Endothelial cell of umbilical vein (primary cell): Measurements from ENCODE around the gene FNDC8. TPM values are rescaled to one million over a fixed set of nuclear protein-coding genes. Genes with fewer than 3 reads are reported as not detected.

Experiments
- BruUV-seq: library from RNA; stranded (reverse); fragments of 400-500 nt; replicated peaks from 2 replicates; lab custom pipeline; 2021; lab: Mats Ljungman, UMichigan
- CTCF ChIA-PET: fragments of 300-600, 350-600 bp; sonication (Branson Sonifier 250); formaldehyde crosslinking; loops from one replicate; lab custom pipeline; 2021; ENCODE audit warnings: antibody characterized with exemption, inconsistent platforms; lab: Charles Lee
- POLR2A ChIA-PET: fragments of 300-600, 350-600 bp; sonication (Branson Sonifier 250); formaldehyde crosslinking; loops from one replicate; lab custom pipeline; 2021; ENCODE audit warnings: antibody characterized with exemption, inconsistent platforms; lab: Charles Lee
- DNase-seq: peaks from one replicate; pipeline ENCODE4 v3.0.0-alpha.2; 2011; ENCODE audit warnings: low read depth, low spot score
- FAIRE-seq: peaks from 2 replicates; lab custom pipeline; 2011; peaks lifted over from hg19 to GRCh38; lab: Jason Lieb, UNC
- H2AFZ ChIP-seq: 2 replicates; pipeline ENCODE4 v1.6.0; 2012; ENCODE audit warnings: low read depth, low read length, control low read depth, inconsistent platforms
- H3K27ac ChIP-seq: 2 replicates; pipeline ENCODE4 v1.5.1; 2011; ENCODE audit warnings: low read depth, mild to moderate bottlenecking, control low read depth, low read length, moderate library complexity; ENCODE audit not compliant: insufficient read depth
- H3K27me3 ChIP-seq, 2 experiments: 2 replicates each; pipeline versions ENCODE4 v1.6.0 to v1.6.1; 2011; ENCODE audit warnings: low read length in 2 of 2, mixed read lengths in 1 of 2; ENCODE audit not compliant: control insufficient read depth in 2 of 2, insufficient read depth in 2 of 2
- H3K36me3 ChIP-seq, 2 experiments: 2 replicates in 1 of 2; 3 replicates in 1 of 2; pipeline ENCODE4 v1.5.1; 2011; ENCODE audit warnings: low read length in 2 of 2, mild to moderate bottlenecking in 1 of 2, moderate library complexity in 1 of 2; ENCODE audit not compliant: control insufficient read depth in 2 of 2, insufficient read depth in 2 of 2; ENCODE audit errors: extremely low read depth in 1 of 2
- H3K4me1 ChIP-seq: 3 replicates; pipeline ENCODE4 v1.5.1; 2011; ENCODE audit warnings: mild to moderate bottlenecking, low read length; ENCODE audit not compliant: control insufficient read depth, insufficient read depth; ENCODE audit errors: extremely low read depth
- H3K4me2 ChIP-seq: 2 replicates; pipeline ENCODE4 v1.6.1; 2011; ENCODE audit warnings: low read length, control low read depth, mixed read lengths; ENCODE audit not compliant: insufficient read depth
- H3K4me3 ChIP-seq, 3 experiments: fragments of 200-600 bp in 1 of 3; sonication (generic), shearing (Covaris generic) in 1 of 3; replicated peaks in 1 of 3; 2 replicates each; pipeline ENCODE4 v1.5.1; 2011 to 2016; ENCODE audit warnings: control low read depth in 3 of 3, low read length in 3 of 3, mild to moderate bottlenecking in 2 of 3, inconsistent platforms in 1 of 3, low read depth in 1 of 3, moderate library complexity in 1 of 3; ENCODE audit not compliant: insufficient read depth in 1 of 3
- H3K79me2 ChIP-seq: 2 replicates; pipeline ENCODE4 v1.6.0; 2012; ENCODE audit warnings: low read length, inconsistent platforms; ENCODE audit not compliant: control insufficient read depth, insufficient read depth
- H3K9ac ChIP-seq: replicated peaks from 2 replicates; pipeline ENCODE3; 2011; ENCODE audit warnings: low read length, control low read depth; ENCODE audit not compliant: insufficient read depth; ENCODE audit errors: extremely low read depth
- H3K9me1 ChIP-seq: replicated peaks from 3 replicates; pipeline ENCODE4 v1.6.0; 2011; ENCODE audit warnings: mild to moderate bottlenecking, low read length; ENCODE audit not compliant: control insufficient read depth, insufficient read depth; ENCODE audit errors: extremely low read depth
- H3K9me3 ChIP-seq: replicated peaks from 2 replicates; pipeline ENCODE4 v1.5.1; 2012; ENCODE audit warnings: low read length, inconsistent platforms; ENCODE audit not compliant: control insufficient read depth, insufficient read depth
- H4K20me1 ChIP-seq: replicated peaks from 2 replicates; pipeline ENCODE3; 2011; ENCODE audit warnings: mild to moderate bottlenecking, low read length; ENCODE audit not compliant: control insufficient read depth, insufficient read depth; ENCODE audit errors: extremely low read depth
- EZH2 ChIP-seq: IDR thresholded peaks from 2 replicates; pipeline ENCODE4 v1.6.1; 2012; ENCODE audit warnings: borderline replicate concordance, low read depth, mild to moderate bottlenecking, moderate library complexity, low read length, inconsistent platforms; ENCODE audit not compliant: severe bottlenecking
- FOS ChIP-seq: IDR thresholded peaks from 2 replicates; pipeline ENCODE4 v1.6.1; 2011; ENCODE audit warnings: mild to moderate bottlenecking, low read length, moderate library complexity, borderline replicate concordance; ENCODE audit not compliant: insufficient read depth
- GATA2 ChIP-seq: IDR thresholded peaks from 2 replicates; pipeline ENCODE4 v1.7.0; 2011; ENCODE audit warnings: low read depth, mild to moderate bottlenecking, moderate library complexity, mixed read lengths, low read length; ENCODE audit not compliant: insufficient read length, insufficient read depth
- JUN ChIP-seq: IDR thresholded peaks from 2 replicates; pipeline ENCODE4 v1.6.1; 2011; ENCODE audit warnings: borderline replicate concordance, low read depth; ENCODE audit not compliant: insufficient read length, insufficient read depth
- MYC ChIP-seq: IDR thresholded peaks from one replicate; pipeline ENCODE4 v1.6.1; 2011; ENCODE audit warnings: mild to moderate bottlenecking, low read depth, low read length
- POLR2A ChIP-seq: IDR thresholded peaks from 2 replicates; pipeline ENCODE4 v1.6.1; 2012; ENCODE audit warnings: low read depth, mild to moderate bottlenecking, control low read depth, low read length
- POLR2AphosphoS5 ChIP-seq: IDR thresholded peaks from 2 replicates; pipeline ENCODE4 v1.6.1; 2012; ENCODE audit warnings: low read depth, mild to moderate bottlenecking, control low read depth, low read length, moderate library complexity; ENCODE audit not compliant: insufficient read depth
- dilution Hi-C: fragments of 300-500 bp; cut with MboI; formaldehyde crosslinking; loops from one replicate; pipeline ENCODE4 v1.15.0; 2019; ENCODE audit warnings: low sequenced_read_pairs; ENCODE audit not compliant: extremely low pct_ligation_motif_present
- intact Hi-C: fragments of 100-400 bp; cut with micrococcal nuclease; formaldehyde crosslinking; loops from one replicate; pipeline ENCODE4 v1.10.0; 2022
- polyA plus RNA-seq, 4 experiments: library from polyadenylated mRNA; depleted of rRNA in 3 of 4; stranded (reverse) in 3 of 4; unstranded in 1 of 4; fragments of >200 nt; gene quantifications; 2 replicates each; pipeline versions ENCODE4 v1.2.1 to v1.2.3, GENCODE V29; 2011 to 2012; ENCODE audit warnings: missing spikeins in 1 of 4
- total RNA-seq: library from RNA; stranded (reverse); gene quantifications from 2 replicates; pipeline ENCODE4 v1.2.3, GENCODE V29; 2021
- TF ChIP-seq, protein P1 (sequence below), 2 donors: IDR thresholded peaks; 1 replicate in 1 of 2; 2 replicates in 1 of 2; pipeline ENCODE4 v1.5.1; 2011; ENCODE audit warnings: low read length in 2 of 2, mild to moderate bottlenecking in 2 of 2, moderate library complexity in 2 of 2, control low read depth in 1 of 2, inconsistent platforms in 1 of 2, low read depth in 1 of 2; ENCODE audit not compliant: insufficient read depth in 1 of 2; ENCODE audit errors: extremely low read depth in 1 of 2
- TF ChIP-seq, protein P2 (sequence below): IDR thresholded peaks from 2 replicates; pipeline ENCODE4 v1.6.1; 2011; ENCODE audit not compliant: insufficient read depth, insufficient read length

FNDC8 gene
- total and polyA plus RNA-seq, 2 donors (not counting 3 experiments of a cell fraction or from before 2014, with no cell fraction given), result not detected

DNA sequence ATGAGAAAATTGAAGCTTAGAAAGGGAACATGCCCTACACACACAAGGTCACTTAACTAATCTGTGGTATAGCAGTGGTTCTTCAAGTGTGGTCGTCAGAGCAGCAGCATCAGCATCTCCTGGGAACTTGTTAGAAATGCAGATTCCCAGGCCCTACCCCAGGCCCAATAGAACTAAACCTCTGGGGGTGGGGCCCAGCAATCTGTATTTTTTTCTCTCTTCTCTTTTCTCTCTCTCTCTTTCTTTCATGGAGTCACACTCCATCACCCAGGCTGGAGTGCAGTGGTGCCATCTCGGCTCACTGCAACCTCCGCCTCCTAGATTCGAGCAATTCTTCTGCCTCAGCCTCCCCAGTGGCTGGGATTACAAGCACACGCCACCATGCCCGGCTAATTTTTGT, 16.8 kb downstream of the FNDC8 start:
- Histone ChIP-seq H4K20me1 (no peaks in the 10 kb centered on the region), H3K27ac (no peak overlapping the region), H3K9me3 (no peaks in the 10 kb centered on the region), H3K4me2 (no peak overlapping the region), H3K27me3 (no peaks in the 10 kb centered on the region), H2AFZ (no peak overlapping the region), H3K36me3 (peaks cover 20 to 37% of the 10 kb centered on the region in 2 experiments), H3K79me2 (peaks cover 21% of the 10 kb centered on the region), H3K9ac (no peak overlapping the region), H3K4me1 (peaks cover 6% of the 10 kb centered on the region), H3K9me1 (no peaks in the 10 kb centered on the region), H3K4me3 (no peak overlapping the region)
- DNase-seq, result no peak
- dilution Hi-C loops, result no loop called here
- no TSS peak for BruUV-seq
- no peak for FAIRE-seq
- TF ChIP-seq EZH2 (no peak), JUN (no peak), MYC (no peak), POLR2A (no peak), GATA2 (no peak), POLR2AphosphoS5 (no peak), FOS (no peak)
- TF ChIP-seq, protein P1, sequence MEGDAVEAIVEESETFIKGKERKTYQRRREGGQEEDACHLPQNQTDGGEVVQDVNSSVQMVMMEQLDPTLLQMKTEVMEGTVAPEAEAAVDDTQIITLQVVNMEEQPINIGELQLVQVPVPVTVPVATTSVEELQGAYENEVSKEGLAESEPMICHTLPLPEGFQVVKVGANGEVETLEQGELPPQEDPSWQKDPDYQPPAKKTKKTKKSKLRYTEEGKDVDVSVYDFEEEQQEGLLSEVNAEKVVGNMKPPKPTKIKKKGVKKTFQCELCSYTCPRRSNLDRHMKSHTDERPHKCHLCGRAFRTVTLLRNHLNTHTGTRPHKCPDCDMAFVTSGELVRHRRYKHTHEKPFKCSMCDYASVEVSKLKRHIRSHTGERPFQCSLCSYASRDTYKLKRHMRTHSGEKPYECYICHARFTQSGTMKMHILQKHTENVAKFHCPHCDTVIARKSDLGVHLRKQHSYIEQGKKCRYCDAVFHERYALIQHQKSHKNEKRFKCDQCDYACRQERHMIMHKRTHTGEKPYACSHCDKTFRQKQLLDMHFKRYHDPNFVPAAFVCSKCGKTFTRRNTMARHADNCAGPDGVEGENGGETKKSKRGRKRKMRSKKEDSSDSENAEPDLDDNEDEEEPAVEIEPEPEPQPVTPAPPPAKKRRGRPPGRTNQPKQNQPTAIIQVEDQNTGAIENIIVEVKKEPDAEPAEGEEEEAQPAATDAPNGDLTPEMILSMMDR (IDR thresholded peaks at IDR 0.05; ENCODE audit: extremely low read depth in 1 of 2, insufficient read depth in 1 of 2, low read depth in 1 of 2, low read length in 2 of 2), result no peak
- TF ChIP-seq, protein P2, sequence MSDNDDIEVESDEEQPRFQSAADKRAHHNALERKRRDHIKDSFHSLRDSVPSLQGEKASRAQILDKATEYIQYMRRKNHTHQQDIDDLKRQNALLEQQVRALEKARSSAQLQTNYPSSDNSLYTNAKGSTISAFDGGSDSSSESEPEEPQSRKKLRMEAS, result no peak
- POLR2A ChIA-PET, result no interaction called here
- CTCF ChIA-PET, result no interaction called here
- intact Hi-C loops, result no loop called here
